GM18507 (cell line): Measurements from ENCODE around the gene GRB10.

Experiments used
- DNase-seq: peaks from one replicate; pipeline ENCODE4 v3.0.0; 2011; ENCODE audit warnings: low read depth; ENCODE audit not compliant: insufficient read length; ENCODE audit errors: extremely low spot score
- FAIRE-seq: peaks from 2 replicates; lab custom pipeline; 2011; peaks lifted over from hg19 to GRCh38; lab: Jason Lieb, UNC

Gene GRB10

GRCh38 chr7:50629238-50629901, 153.3 kb downstream of the GRB10 start:
- FAIRE-seq (no peak), DNase-seq (no peak)

- no peak for DNase-seq
- FAIRE-seq = no peak
Observed at GRCh38 chr7:50628434-50629084, 154.1 kb downstream of the GRB10 start.

- FAIRE-seq = no peak
- DNase-seq = no peak
Observed at GRCh38 chr7:50627824-50628361, 154.8 kb downstream of the GRB10 start.

- no peak for FAIRE-seq
- DNase-seq = no peak
Observed at GRCh38 chr7:50626286-50626685, 156.4 kb downstream of the GRB10 start.

GRCh38 chr7:50625360-50625759, 157.3 kb downstream of the GRB10 start:
- DNase-seq = no peak
- no peak for FAIRE-seq

GRCh38 chr7:50622821-50623220, 159.9 kb downstream of the GRB10 start:
- no peak for DNase-seq
- no peak for FAIRE-seq

GRCh38 chr7:50621973-50622490, 160.7 kb downstream of the GRB10 start:
- DNase-seq (no peak), FAIRE-seq (no peak)

- FAIRE-seq = no peak
- no peak for DNase-seq
Observed at GRCh38 chr7:50621206-50621605, 161.5 kb downstream of the GRB10 start.

- DNase-seq (no peak), FAIRE-seq (no peak)
Observed at GRCh38 chr7:50620433-50620832, 162.3 kb downstream of the GRB10 start.

- FAIRE-seq (no peak), DNase-seq (no peak)
Observed at GRCh38 chr7:50619684-50620083, 163.0 kb downstream of the GRB10 start.

- no peak for FAIRE-seq
- DNase-seq = no peak
Observed at GRCh38 chr7:50618281-50618680, 164.4 kb downstream of the GRB10 start.

GRCh38 chr7:50615519-50616080, 167.1 kb downstream of the GRB10 start:
- FAIRE-seq = no peak
- DNase-seq = no peak

- DNase-seq = no peak
- FAIRE-seq = no peak
Observed at GRCh38 chr7:50614721-50615518, 167.8 kb downstream of the GRB10 start.

GRCh38 chr7:50613473-50613872, 169.2 kb downstream of the GRB10 start:
- FAIRE-seq = no peak

GRCh38 chr7:50612704-50613103, 170.0 kb downstream of the GRB10 start:
- FAIRE-seq = no peak
- no peak for DNase-seq

More at GRCh38 chr7:50613473-50613872, 169.2 kb downstream of the GRB10 start:
- no peak for DNase-seq

- no peak for DNase-seq
Observed at GRCh38 chr7:50610521-50611277, 172.0 kb downstream of the GRB10 start.

GRCh38 chr7:50608196-50608906, 174.3 kb downstream of the GRB10 start:
- FAIRE-seq (no peak), DNase-seq (no peak)

More at GRCh38 chr7:50610521-50611277, 172.0 kb downstream of the GRB10 start:
- FAIRE-seq = no peak

GRCh38 chr7:50607524-50608125, 175.1 kb downstream of the GRB10 start:
- DNase-seq = no peak
- no peak for FAIRE-seq
